NCI-H345 treated with DMSO at 0.1 percent for 48 hours (cell line): ENCODE results near the gene CLDN3.

Experiments
- DNase-seq: peaks from one replicate; lab custom pipeline; 2025; ENCODE audit not compliant: unreplicated experiment; lab: John Stamatoyannopoulos, UW

Gene CLDN3

GRCh38 chr7:73773700-73774517, 3.8 kb upstream of the CLDN3 start:
- DNase-seq, result no peak

GRCh38 chr7:73770860-73771670, 995 bp upstream of the CLDN3 start:
- DNase-seq, result no peak

GRCh38 chr7:73769481-73770001, 529 bp downstream of the CLDN3 start:
- DNase-seq, result no peak

- DNase-seq, result no peak
These were observed 1.2 kb downstream of the CLDN3 start for GRCh38 chr7:73768641-73769480.

GRCh38 chr7:73766556-73767229, 3.4 kb downstream of the CLDN3 start:
- DNase-seq, result no peak

- DNase-seq, result no peak
These were observed 7.4 kb downstream of the CLDN3 start for GRCh38 chr7:73762659-73762999.

GRCh38 chr7:73761854-73762658, 8.0 kb downstream of the CLDN3 start:
- no peak for DNase-seq

GRCh38 chr7:73758581-73759138, 11.4 kb downstream of the CLDN3 start:
- no peak for DNase-seq

- DNase-seq, result no peak
These were observed 19.9 kb downstream of the CLDN3 start for GRCh38 chr7:73749931-73750776.

- DNase-seq, result no peak
These were observed 23.7 kb downstream of the CLDN3 start for GRCh38 chr7:73746378-73746777.

- peak; percentile 93 for DNase-seq
These were observed 27.1 kb downstream of the CLDN3 start for GRCh38 chr7:73742753-73743641.

GRCh38 chr7:73742338-73742752, 27.7 kb downstream of the CLDN3 start:
- no peak for DNase-seq

- DNase-seq, result peak; percentile 40
These were observed 28.5 kb downstream of the CLDN3 start for GRCh38 chr7:73741600-73741999.

GRCh38 chr7:73740771-73741170, 29.3 kb downstream of the CLDN3 start:
- DNase-seq, result no peak

- no peak for DNase-seq
These were observed 29.9 kb downstream of the CLDN3 start for GRCh38 chr7:73740212-73740611.

- no peak for DNase-seq
These were observed 30.7 kb downstream of the CLDN3 start for GRCh38 chr7:73739387-73739767.

GRCh38 chr7:73738612-73739386, 31.3 kb downstream of the CLDN3 start, which contains the start of gene ABHD11:
ABHD11 (minus strand) TSS chr7:73738802; CDS start chr7:73738770, 32 bp downstream.
- peak; percentile 94 for DNase-seq
